Measurements from ENCODE around the gene PSAPL1.

The PSAPL1 gene

DNA sequence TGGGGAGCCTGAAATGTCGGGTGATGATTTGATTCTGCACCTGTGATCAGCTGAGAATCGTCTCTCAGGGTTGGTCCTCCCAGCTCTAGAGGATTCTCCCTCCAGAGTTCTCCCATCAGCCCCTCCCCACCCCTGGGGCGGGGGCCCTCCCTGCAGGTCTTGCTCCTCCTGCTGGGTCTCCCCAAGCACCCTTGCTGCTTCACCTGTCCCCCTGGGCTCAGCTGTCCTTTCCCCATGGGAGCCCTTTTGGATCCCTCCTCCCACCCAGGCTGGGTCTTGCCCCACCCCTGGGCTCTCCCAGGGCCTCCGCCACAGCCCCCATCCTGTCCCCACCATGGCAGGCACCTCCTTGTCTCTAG is 22.2 kb downstream of the PSAPL1 start:
- no peaks in the 10 kb centered on the region for H3K27me3 ChIP-seq (ENCODE audit: insufficient read depth, poor library complexity, severe bottlenecking)
- no peak overlapping the region for H3K4me3 ChIP-seq (replicated peaks; ENCODE audit: insufficient read depth, low read length)
- H3K27ac ChIP-seq (replicated peaks): no peak overlapping the region
- TF ChIP-seq, protein P1, sequence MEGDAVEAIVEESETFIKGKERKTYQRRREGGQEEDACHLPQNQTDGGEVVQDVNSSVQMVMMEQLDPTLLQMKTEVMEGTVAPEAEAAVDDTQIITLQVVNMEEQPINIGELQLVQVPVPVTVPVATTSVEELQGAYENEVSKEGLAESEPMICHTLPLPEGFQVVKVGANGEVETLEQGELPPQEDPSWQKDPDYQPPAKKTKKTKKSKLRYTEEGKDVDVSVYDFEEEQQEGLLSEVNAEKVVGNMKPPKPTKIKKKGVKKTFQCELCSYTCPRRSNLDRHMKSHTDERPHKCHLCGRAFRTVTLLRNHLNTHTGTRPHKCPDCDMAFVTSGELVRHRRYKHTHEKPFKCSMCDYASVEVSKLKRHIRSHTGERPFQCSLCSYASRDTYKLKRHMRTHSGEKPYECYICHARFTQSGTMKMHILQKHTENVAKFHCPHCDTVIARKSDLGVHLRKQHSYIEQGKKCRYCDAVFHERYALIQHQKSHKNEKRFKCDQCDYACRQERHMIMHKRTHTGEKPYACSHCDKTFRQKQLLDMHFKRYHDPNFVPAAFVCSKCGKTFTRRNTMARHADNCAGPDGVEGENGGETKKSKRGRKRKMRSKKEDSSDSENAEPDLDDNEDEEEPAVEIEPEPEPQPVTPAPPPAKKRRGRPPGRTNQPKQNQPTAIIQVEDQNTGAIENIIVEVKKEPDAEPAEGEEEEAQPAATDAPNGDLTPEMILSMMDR (IDR thresholded peaks at IDR 0.05; ENCODE audit: insufficient read depth, low read length): no peak
- TF ChIP-seq SPI1 (IDR thresholded peaks at IDR 0.05; ENCODE audit: borderline replicate concordance, low read depth): no peak
- no peak for DNase-seq (ENCODE audit: low read depth in 1 of 2, low spot score in 1 of 2)

DNA sequence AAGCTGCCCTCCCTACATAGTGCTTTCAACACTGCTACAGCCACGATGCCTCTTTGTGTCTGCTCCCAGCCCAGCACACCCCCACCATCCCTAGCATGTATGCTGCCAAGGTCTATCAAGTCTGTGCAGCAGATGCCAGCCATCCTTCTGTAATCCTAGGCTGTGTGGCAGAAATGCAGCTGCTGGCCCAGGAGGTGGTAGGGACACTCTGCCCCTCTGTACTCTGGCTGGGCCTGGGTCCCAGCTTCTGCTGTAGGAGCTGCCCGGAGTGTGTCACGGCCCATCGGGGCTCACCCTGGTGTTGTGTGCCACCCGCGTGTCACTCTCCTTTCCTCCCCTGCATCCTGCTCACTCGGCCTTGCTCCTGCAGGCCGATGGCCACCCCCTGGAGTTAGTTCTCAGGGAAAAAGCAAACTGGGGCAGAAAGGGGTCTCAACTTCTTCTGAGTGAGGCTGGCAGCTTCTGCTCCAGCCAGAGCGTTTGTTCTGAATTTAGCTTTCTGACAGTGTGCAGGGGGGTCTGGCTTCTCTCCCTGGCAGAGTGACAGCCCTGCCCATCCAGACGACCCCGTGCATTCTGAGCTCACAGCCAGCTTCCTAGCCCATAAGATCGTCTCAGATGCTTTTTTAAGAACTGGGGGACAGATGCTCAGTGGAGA is 22.7 kb downstream of the PSAPL1 start:
- TF ChIP-seq, protein P1 (IDR thresholded peaks at IDR 0.05; ENCODE audit: insufficient read depth, low read length): no peak
- TF ChIP-seq, protein P2, sequence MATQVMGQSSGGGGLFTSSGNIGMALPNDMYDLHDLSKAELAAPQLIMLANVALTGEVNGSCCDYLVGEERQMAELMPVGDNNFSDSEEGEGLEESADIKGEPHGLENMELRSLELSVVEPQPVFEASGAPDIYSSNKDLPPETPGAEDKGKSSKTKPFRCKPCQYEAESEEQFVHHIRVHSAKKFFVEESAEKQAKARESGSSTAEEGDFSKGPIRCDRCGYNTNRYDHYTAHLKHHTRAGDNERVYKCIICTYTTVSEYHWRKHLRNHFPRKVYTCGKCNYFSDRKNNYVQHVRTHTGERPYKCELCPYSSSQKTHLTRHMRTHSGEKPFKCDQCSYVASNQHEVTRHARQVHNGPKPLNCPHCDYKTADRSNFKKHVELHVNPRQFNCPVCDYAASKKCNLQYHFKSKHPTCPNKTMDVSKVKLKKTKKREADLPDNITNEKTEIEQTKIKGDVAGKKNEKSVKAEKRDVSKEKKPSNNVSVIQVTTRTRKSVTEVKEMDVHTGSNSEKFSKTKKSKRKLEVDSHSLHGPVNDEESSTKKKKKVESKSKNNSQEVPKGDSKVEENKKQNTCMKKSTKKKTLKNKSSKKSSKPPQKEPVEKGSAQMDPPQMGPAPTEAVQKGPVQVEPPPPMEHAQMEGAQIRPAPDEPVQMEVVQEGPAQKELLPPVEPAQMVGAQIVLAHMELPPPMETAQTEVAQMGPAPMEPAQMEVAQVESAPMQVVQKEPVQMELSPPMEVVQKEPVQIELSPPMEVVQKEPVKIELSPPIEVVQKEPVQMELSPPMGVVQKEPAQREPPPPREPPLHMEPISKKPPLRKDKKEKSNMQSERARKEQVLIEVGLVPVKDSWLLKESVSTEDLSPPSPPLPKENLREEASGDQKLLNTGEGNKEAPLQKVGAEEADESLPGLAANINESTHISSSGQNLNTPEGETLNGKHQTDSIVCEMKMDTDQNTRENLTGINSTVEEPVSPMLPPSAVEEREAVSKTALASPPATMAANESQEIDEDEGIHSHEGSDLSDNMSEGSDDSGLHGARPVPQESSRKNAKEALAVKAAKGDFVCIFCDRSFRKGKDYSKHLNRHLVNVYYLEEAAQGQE (IDR thresholded peaks at IDR 0.05; ENCODE audit: insufficient replicate concordance, low read depth): no peak
- TF ChIP-seq SPI1 (IDR thresholded peaks at IDR 0.05; ENCODE audit: borderline replicate concordance, low read depth) (no peak), GABPA (IDR thresholded peaks at IDR 0.05; ENCODE audit: low read depth) (no peak), POLR2AphosphoS5 (IDR thresholded peaks at IDR 0.05; ENCODE audit: low read depth) (no peak)
- Histone ChIP-seq H3K27me3 (ENCODE audit: insufficient read depth, poor library complexity, severe bottlenecking) (no peaks in the 10 kb centered on the region), H3K27ac (replicated peaks) (no peak overlapping the region), H3K4me3 (replicated peaks; ENCODE audit: insufficient read depth, low read length) (no peak overlapping the region)
- DNase-seq (ENCODE audit: low read depth in 1 of 2, low spot score in 1 of 2): no peak

DNA sequence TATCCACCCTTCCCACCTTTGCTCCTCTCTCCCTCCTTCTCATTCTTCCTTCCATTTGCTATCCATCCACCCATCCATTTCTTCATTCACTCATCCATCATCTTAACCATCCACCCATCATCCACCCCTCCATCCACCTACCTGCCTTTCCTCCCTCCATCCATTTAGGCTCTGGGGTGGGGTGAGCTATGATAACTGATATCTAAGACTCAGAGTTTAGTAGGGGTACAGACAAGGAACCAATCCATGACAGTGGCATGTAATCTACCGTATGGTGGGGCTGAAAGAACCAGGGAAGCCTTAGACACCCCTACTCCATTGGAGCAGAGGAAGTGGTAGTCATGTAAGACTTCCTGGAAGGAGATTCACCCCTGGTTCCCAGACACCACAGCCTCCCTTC is 23.2 kb downstream of the PSAPL1 start:
- Histone ChIP-seq H3K27me3 (ENCODE audit: insufficient read depth, poor library complexity, severe bottlenecking) (no peaks in the 10 kb centered on the region), H3K4me3 (replicated peaks; ENCODE audit: insufficient read depth, low read length) (no peak overlapping the region), H3K27ac (replicated peaks) (no peak overlapping the region)
- TF ChIP-seq, protein P2 (IDR thresholded peaks at IDR 0.05; ENCODE audit: insufficient replicate concordance, low read depth): no peak
- TF ChIP-seq, protein P1 (IDR thresholded peaks at IDR 0.05; ENCODE audit: insufficient read depth, low read length): no peak
- TF ChIP-seq GABPA (IDR thresholded peaks at IDR 0.05; ENCODE audit: low read depth) (no peak), POLR2AphosphoS5 (IDR thresholded peaks at IDR 0.05; ENCODE audit: low read depth) (no peak), SPI1 (IDR thresholded peaks at IDR 0.05; ENCODE audit: borderline replicate concordance, low read depth) (no peak)
- DNase-seq (ENCODE audit: low read depth in 1 of 2, low spot score in 1 of 2): no peak

DNA sequence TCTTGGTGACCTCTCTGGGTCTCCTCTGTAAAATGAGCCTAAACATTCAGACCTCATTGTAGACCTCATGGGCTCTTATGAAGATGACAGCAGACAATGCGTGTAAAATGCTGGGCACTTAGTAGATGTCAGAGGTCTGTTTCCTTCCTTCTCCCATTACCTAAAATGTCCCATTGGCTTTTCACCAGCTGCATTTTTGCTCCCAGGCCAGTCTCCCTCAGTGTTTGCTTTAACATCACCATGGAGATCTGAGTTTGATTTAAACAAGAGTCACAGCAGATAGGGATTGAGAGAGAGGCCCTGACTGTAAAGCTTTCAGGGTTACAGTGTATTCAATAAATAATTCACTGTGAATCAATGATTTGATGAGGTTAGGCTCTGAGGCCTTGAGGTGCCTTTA is 24.3 kb downstream of the PSAPL1 start:
- H3K4me3 ChIP-seq (replicated peaks; ENCODE audit: insufficient read depth, low read length): no peak overlapping the region
- H3K27me3 ChIP-seq (ENCODE audit: insufficient read depth, poor library complexity, severe bottlenecking): no peaks in the 10 kb centered on the region
- DNase-seq (ENCODE audit: low read depth in 1 of 2, low spot score in 1 of 2): no peak
- H3K27ac ChIP-seq (replicated peaks): no peak overlapping the region
- TF ChIP-seq SPI1 (IDR thresholded peaks at IDR 0.05; ENCODE audit: borderline replicate concordance, low read depth) (no peak), POLR2AphosphoS5 (IDR thresholded peaks at IDR 0.05; ENCODE audit: low read depth) (no peak), GABPA (IDR thresholded peaks at IDR 0.05; ENCODE audit: low read depth) (no peak)
- TF ChIP-seq, protein P1 (IDR thresholded peaks at IDR 0.05; ENCODE audit: insufficient read depth, low read length): no peak
- TF ChIP-seq, protein P2 (IDR thresholded peaks at IDR 0.05; ENCODE audit: insufficient replicate concordance, low read depth): no peak
